ENCODE data around the gene STAT2. TPM values are rescaled to one million over a fixed set of nuclear protein-coding genes. Genes with fewer than 3 reads are reported as not detected.
"Not testable (repeated sequence)": the region's sequence is repeated elsewhere in the genome, so short reads cannot be mapped to it uniquely, and the experiment has no call there.

Gene STAT2
- total RNA-seq, 1 experiment from 2014 or later, result 50.4 TPM

- POLR2A ChIA-PET, result interaction anchor here (0.6 kb wide), 1 partner anchor 232 kb away, joined by 4 read pairs; the partner anchor contains the start of gene PA2G4
- intact Hi-C loops (cut with micrococcal nuclease; ENCODE audit: unreplicated experiment) (no loop called here), in situ Hi-C loops (cut with HindIII; ENCODE audit: low pct_unique_long_range_greater_than_20kb, low sequenced_read_pairs) (no loop called here)
- CTCF ChIA-PET, result interaction anchor here (0.7 kb wide), 1 partner anchor 42 kb away, joined by 4 read pairs; no protein-coding TSS in a partner anchor
- Histone ChIP-seq H3K27ac (ENCODE audit: low read length) (no peak overlapping the region), H3K27me3 (ENCODE audit: control insufficient read depth, insufficient read depth, low read length) (no peaks in the 10 kb centered on the region), H3K36me3 (ENCODE audit: control insufficient read depth, insufficient read depth, low read length) (peaks cover 3% of the 10 kb centered on the region; the same call in 1 of the 2 replicates), H3K4me1 (ENCODE audit: control insufficient read depth, insufficient read depth, low read length) (peaks cover 15% of the 10 kb centered on the region; the same call in 1 of the 2 replicates), H3K9me3 (ENCODE audit: control insufficient read depth, insufficient read depth, low read depth, low read length) (no peaks in the 10 kb centered on the region), H3K4me3 (ENCODE audit: low read depth in 2 of 2, low read length in 2 of 2) (no peak overlapping the region)
- no peak for TF ChIP-seq REST (IDR thresholded peaks at IDR 0.05; ENCODE audit: insufficient read depth in 1 of 2, low read depth in 2 of 2, low read length in 1 of 2)
- no peak for TF ChIP-seq TCF7L2 (IDR thresholded peaks at IDR 0.05; ENCODE audit: low read depth, low read length)
- no peak for TF ChIP-seq POLR2AphosphoS5 (IDR thresholded peaks at IDR 0.05; ENCODE audit: low read depth, low read length)
- no peak for TF ChIP-seq SIN3A (IDR thresholded peaks at IDR 0.05; ENCODE audit: borderline replicate concordance, insufficient read depth, low read depth, low read length)
- no peak for TF ChIP-seq CTCF (IDR thresholded peaks at IDR 0.05)
- ATAC-seq (no peak), DNase-seq (ENCODE audit: low read depth, low spot score) (no peak)
- BruUV-seq (replicated peaks), result no TSS peak
These were observed 23.3 kb downstream of the STAT2 start for GRCh38 chr12:56336361-56337167.

GRCh38 chr12:56335527-56335926, 24.4 kb downstream of the STAT2 start:
- ATAC-seq; BruUV-seq (replicated peaks): not testable (repeated sequence)

GRCh38 chr12:56334490-56334793, 25.5 kb downstream of the STAT2 start:
- no peaks in the 10 kb centered on the region for H3K27me3 ChIP-seq (ENCODE audit: control insufficient read depth, insufficient read depth, low read length)
- in situ Hi-C loops (cut with HindIII; ENCODE audit: low pct_unique_long_range_greater_than_20kb, low sequenced_read_pairs) (no loop called here), intact Hi-C loops (cut with micrococcal nuclease; ENCODE audit: unreplicated experiment) (no loop called here)
- peaks cover 15% of the 10 kb centered on the region; the same call in 1 of the 2 replicates for H3K4me1 ChIP-seq (ENCODE audit: control insufficient read depth, insufficient read depth, low read length)
- peak overlapping the region; percentile 99 for H3K27ac ChIP-seq (ENCODE audit: low read length)
- peaks cover 3% of the 10 kb centered on the region; the same call in 1 of the 2 replicates for H3K36me3 ChIP-seq (ENCODE audit: control insufficient read depth, insufficient read depth, low read length)
- DNase-seq (ENCODE audit: low read depth, low spot score) (no peak), ATAC-seq (peak; percentile 13; the same call in 1 of the 2 replicates)
- BruUV-seq (replicated peaks), result TSS peak; percentile 100
- H3K4me3 ChIP-seq (ENCODE audit: low read depth in 2 of 2, low read length in 2 of 2), result peak overlapping the region; percentile 76 to 83
- CTCF ChIA-PET, result no interaction called here
- H3K9me3 ChIP-seq (ENCODE audit: control insufficient read depth, insufficient read depth, low read depth, low read length), result no peaks in the 10 kb centered on the region
- POLR2A ChIA-PET, result no interaction called here
- TF ChIP-seq SIN3A (IDR thresholded peaks at IDR 0.05; ENCODE audit: borderline replicate concordance, insufficient read depth, low read depth, low read length) (no peak), CTCF (IDR thresholded peaks at IDR 0.05) (no peak), TCF7L2 (IDR thresholded peaks at IDR 0.05; ENCODE audit: low read depth, low read length) (no peak), REST (IDR thresholded peaks at IDR 0.05; ENCODE audit: insufficient read depth in 1 of 2, low read depth in 2 of 2, low read length in 1 of 2) (no peak), POLR2AphosphoS5 (IDR thresholded peaks at IDR 0.05; ENCODE audit: low read depth, low read length) (no peak)

More at GRCh38 chr12:56335527-56335926, 24.4 kb downstream of the STAT2 start:
- intact Hi-C loops (cut with micrococcal nuclease; ENCODE audit: unreplicated experiment); DNase-seq (ENCODE audit: low read depth, low spot score); CTCF ChIA-PET; H3K27ac ChIP-seq (ENCODE audit: low read length); in situ Hi-C loops (cut with HindIII; ENCODE audit: low pct_unique_long_range_greater_than_20kb, low sequenced_read_pairs); H3K27me3 ChIP-seq (ENCODE audit: control insufficient read depth, insufficient read depth, low read length); H3K4me3 ChIP-seq (ENCODE audit: low read depth in 2 of 2, low read length in 2 of 2); H3K9me3 ChIP-seq (ENCODE audit: control insufficient read depth, insufficient read depth, low read depth, low read length); H3K36me3 ChIP-seq (ENCODE audit: control insufficient read depth, insufficient read depth, low read length): not testable (repeated sequence)
- POLR2A ChIA-PET, result interaction anchor here (0.6 kb wide), 1 partner anchor 231 kb away, joined by 4 read pairs; the partner anchor contains the start of gene PA2G4
- H3K4me1 ChIP-seq (ENCODE audit: control insufficient read depth, insufficient read depth, low read length), result peaks cover 15% of the 10 kb centered on the region; the same call in 1 of the 2 replicates
